HTR-8/SVneo (cell line): ENCODE data around the gene HRH2.
"Not testable (repeated sequence)": the region's sequence is repeated elsewhere in the genome, so short reads cannot be mapped to it uniquely, and the experiment has no call there.

Source experiments
- DNase-seq: peaks from one replicate; pipeline ENCODE4 v3.0.0; 2011; ENCODE audit warnings: low spot score, mixed read lengths; ENCODE audit not compliant: insufficient read length
- FAIRE-seq: peaks from 2 replicates; lab custom pipeline; 2011; peaks lifted over from hg19 to GRCh38; lab: Jason Lieb, UNC

The HRH2 gene

GRCh38 chr5:175752826-175753535, 95.1 kb downstream of the HRH2 start:
- no peak for FAIRE-seq
- no peak for DNase-seq

GRCh38 chr5:175753536-175754402, 95.9 kb downstream of the HRH2 start:
- no peak for FAIRE-seq

DNA sequence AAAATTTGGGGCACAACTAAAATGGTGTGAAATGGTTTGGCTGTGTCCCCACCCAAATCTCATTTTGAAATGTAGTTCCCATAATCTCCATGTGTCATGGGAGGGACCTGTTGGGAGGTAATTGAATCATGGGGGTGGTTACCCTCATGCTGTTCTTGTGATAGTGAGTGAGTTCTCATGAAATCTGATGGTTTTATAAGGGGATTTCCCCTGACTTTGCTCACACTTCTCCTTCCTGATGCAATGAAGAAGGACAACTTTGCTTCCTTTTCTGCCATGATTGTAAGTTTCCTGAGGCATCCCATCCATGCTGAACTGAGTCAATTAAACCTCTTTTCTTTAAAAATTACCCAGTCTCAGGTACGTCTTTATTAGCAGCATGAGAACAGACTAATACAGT, 102.1 kb downstream of the HRH2 start:
- not testable (repeated sequence) for FAIRE-seq, DNase-seq

More at GRCh38 chr5:175753536-175754402, 95.9 kb downstream of the HRH2 start:
- DNase-seq, result no peak
